Measurements from ENCODE around the gene PA2G4. TPM values are rescaled to one million over a fixed set of nuclear protein-coding genes. Genes with fewer than 3 reads are reported as not detected.
"Not testable (repeated sequence)": the region's sequence is repeated elsewhere in the genome, so short reads cannot be mapped to it uniquely, and the experiment has no call there.

PA2G4 gene
- total RNA-seq, 1 experiment from 2014 or later, result 329 TPM

- no peaks in the 10 kb centered on the region for H3K27me3 ChIP-seq
- H3K36me3 ChIP-seq, result peaks cover 29% of the 10 kb centered on the region
- no peak for DNase-seq
- H3K9me3 ChIP-seq, result no peaks in the 10 kb centered on the region
- no peak overlapping the region for H3K4me3 ChIP-seq
Observed at GRCh38 chr12:56155256-56155845, 51.0 kb downstream of the PA2G4 start.

GRCh38 chr12:56156464-56157200, 52.3 kb downstream of the PA2G4 start:
- DNase-seq, H3K9me3 ChIP-seq, H3K4me3 ChIP-seq: not testable (repeated sequence)

GRCh38 chr12:56157201-56158028, 53.1 kb downstream of the PA2G4 start:
- Histone ChIP-seq H3K27me3 (no peaks in the 10 kb centered on the region), H3K9me3 (no peaks in the 10 kb centered on the region)
- DNase-seq, result peak; percentile 82

More at GRCh38 chr12:56156464-56157200, 52.3 kb downstream of the PA2G4 start:
- peaks cover 42% of the 10 kb centered on the region for H3K36me3 ChIP-seq
- H3K27me3 ChIP-seq, result not testable (repeated sequence)

GRCh38 chr12:56158029-56158925, 53.9 kb downstream of the PA2G4 start, which contains the start of gene MYL6:
Gene MYL6, plus strand, starts transcription at chr12:56158359. Its CDS starts 43 bp downstream, at chr12:56158402.
- DNase-seq, result peak; percentile 96
- H3K36me3 ChIP-seq, result peaks cover 55% of the 10 kb centered on the region
- H3K27me3 ChIP-seq, result no peaks in the 10 kb centered on the region
- no peaks in the 10 kb centered on the region for H3K9me3 ChIP-seq
- H3K4me3 ChIP-seq, result peak within 1 kb of the TSS; percentile 78

More at GRCh38 chr12:56157201-56158028, 53.1 kb downstream of the PA2G4 start:
- H3K4me3 ChIP-seq, result peak overlapping the region; percentile 78
- peaks cover 47% of the 10 kb centered on the region for H3K36me3 ChIP-seq

GRCh38 chr12:56158926-56159461, 54.6 kb downstream of the PA2G4 start:
- peaks cover 59% of the 10 kb centered on the region for H3K36me3 ChIP-seq
- H3K9me3 ChIP-seq, result no peaks in the 10 kb centered on the region
- peak; percentile 64 for DNase-seq
- H3K27me3 ChIP-seq, result no peaks in the 10 kb centered on the region
- H3K4me3 ChIP-seq, result peak overlapping the region; percentile 78

- Histone ChIP-seq H3K27me3 (no peaks in the 10 kb centered on the region), H3K36me3 (peaks cover 59% of the 10 kb centered on the region), H3K9me3 (no peaks in the 10 kb centered on the region), H3K4me3 (peak overlapping the region; percentile 78)
- no peak for DNase-seq
Observed at GRCh38 chr12:56159482-56160192, 55.3 kb downstream of the PA2G4 start.

- no peak for DNase-seq
- H3K27me3 ChIP-seq, result no peaks in the 10 kb centered on the region
- peaks cover 61% of the 10 kb centered on the region for H3K36me3 ChIP-seq
- no peaks in the 10 kb centered on the region for H3K9me3 ChIP-seq
- H3K4me3 ChIP-seq, result peak overlapping the region; percentile 78
Observed at GRCh38 chr12:56160193-56160763, 55.9 kb downstream of the PA2G4 start.

GRCh38 chr12:56160894-56161689, 56.7 kb downstream of the PA2G4 start:
- H3K4me3 ChIP-seq, result no peak overlapping the region
- peaks cover 61% of the 10 kb centered on the region for H3K36me3 ChIP-seq
- H3K27me3 ChIP-seq, result no peaks in the 10 kb centered on the region
- no peaks in the 10 kb centered on the region for H3K9me3 ChIP-seq
- DNase-seq, result no peak

GRCh38 chr12:56161690-56162351, 57.5 kb downstream of the PA2G4 start:
- Histone ChIP-seq H3K36me3 (peaks cover 63% of the 10 kb centered on the region), H3K4me3 (no peak overlapping the region)
- DNase-seq, result no peak

GRCh38 chr12:56162468-56163290, 58.3 kb downstream of the PA2G4 start:
- H3K4me3 ChIP-seq, result no peak overlapping the region
- H3K9me3 ChIP-seq, result no peaks in the 10 kb centered on the region
- no peaks in the 10 kb centered on the region for H3K27me3 ChIP-seq
- DNase-seq, result no peak
- peaks cover 69% of the 10 kb centered on the region for H3K36me3 ChIP-seq

More at GRCh38 chr12:56161690-56162351, 57.5 kb downstream of the PA2G4 start:
- Histone ChIP-seq H3K9me3 (no peaks in the 10 kb centered on the region), H3K27me3 (no peaks in the 10 kb centered on the region)

Measured in MG63 (cell line).